Stomach (tissue), 4 donors: ENCODE results near the gene FNDC3B.

Experiments
- POLR2A ChIP-seq, 4 donors: fragments of 450-650 bp; IDR thresholded peaks; one replicate each; pipeline ENCODE4 v1.6.1; 2016; ENCODE audit warnings: antibody characterized with exemption in 4 of 4, control low read depth in 2 of 4, mild to moderate bottlenecking in 1 of 4, moderate library complexity in 1 of 4
- POLR2AphosphoS5 ChIP-seq, 3 donors: sonication (generic); formaldehyde crosslinking; IDR thresholded peaks; one replicate each; pipeline ENCODE4 v1.6.1; 2016; ENCODE audit warnings: antibody characterized with exemption in 3 of 3
- TF ChIP-seq, protein P1 (sequence below), 7 experiments: fragments of 450-650 bp in 4 of 7; fragments of 200-600 bp in 3 of 7; sonication (generic) in 3 of 7; IDR thresholded peaks; one replicate each; pipeline ENCODE4 v1.5.1; 2016 to 2019; ENCODE audit warnings: antibody characterized with exemption in 7 of 7, control low read depth in 2 of 7, mild to moderate bottlenecking in 1 of 7

DNA sequence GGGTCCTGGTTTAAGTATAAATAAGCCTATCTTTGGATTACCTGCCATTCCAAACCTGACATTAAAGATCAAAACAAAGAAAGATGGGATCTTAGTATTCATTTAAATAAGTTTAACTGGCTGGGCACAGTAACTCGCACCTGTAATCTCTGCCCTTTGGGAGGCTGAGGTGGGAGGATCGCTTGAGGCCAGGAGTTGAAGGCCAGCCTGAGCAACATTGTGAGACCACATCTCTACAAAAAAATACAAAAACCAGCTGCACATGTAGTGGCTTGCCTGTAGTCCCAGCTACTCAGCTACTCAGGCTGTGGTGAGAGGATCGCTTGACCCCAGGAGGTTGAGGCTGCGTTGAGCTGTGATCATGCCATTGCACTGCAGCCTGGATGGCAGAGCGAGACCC is 176.9 kb downstream of the FNDC3B start:
- TF ChIP-seq, protein P1, sequence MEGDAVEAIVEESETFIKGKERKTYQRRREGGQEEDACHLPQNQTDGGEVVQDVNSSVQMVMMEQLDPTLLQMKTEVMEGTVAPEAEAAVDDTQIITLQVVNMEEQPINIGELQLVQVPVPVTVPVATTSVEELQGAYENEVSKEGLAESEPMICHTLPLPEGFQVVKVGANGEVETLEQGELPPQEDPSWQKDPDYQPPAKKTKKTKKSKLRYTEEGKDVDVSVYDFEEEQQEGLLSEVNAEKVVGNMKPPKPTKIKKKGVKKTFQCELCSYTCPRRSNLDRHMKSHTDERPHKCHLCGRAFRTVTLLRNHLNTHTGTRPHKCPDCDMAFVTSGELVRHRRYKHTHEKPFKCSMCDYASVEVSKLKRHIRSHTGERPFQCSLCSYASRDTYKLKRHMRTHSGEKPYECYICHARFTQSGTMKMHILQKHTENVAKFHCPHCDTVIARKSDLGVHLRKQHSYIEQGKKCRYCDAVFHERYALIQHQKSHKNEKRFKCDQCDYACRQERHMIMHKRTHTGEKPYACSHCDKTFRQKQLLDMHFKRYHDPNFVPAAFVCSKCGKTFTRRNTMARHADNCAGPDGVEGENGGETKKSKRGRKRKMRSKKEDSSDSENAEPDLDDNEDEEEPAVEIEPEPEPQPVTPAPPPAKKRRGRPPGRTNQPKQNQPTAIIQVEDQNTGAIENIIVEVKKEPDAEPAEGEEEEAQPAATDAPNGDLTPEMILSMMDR (IDR thresholded peaks at IDR 0.05) = no peak
- TF ChIP-seq POLR2A (IDR thresholded peaks at IDR 0.05) (no peak), POLR2AphosphoS5 (IDR thresholded peaks at IDR 0.05) (no peak)
